Stimulated activated CD4-positive, alpha-beta T cell treated with anti-CD3 and anti-CD28 coated beads, Interleukin-15, amount 100 ng/mL, for 48 hours (primary cell): ENCODE results near the gene WIPI1.
"Not testable (repeated sequence)": the region's sequence is repeated elsewhere in the genome, so short reads cannot be mapped to it uniquely, and the experiment has no call there.

Experiments
- DNase-seq, 2 donors: peaks; one replicate each; pipeline ENCODE4 v3.0.0-alpha.2; 2020; ENCODE audit warnings: low read depth in 2 of 2

Gene WIPI1

DNA sequence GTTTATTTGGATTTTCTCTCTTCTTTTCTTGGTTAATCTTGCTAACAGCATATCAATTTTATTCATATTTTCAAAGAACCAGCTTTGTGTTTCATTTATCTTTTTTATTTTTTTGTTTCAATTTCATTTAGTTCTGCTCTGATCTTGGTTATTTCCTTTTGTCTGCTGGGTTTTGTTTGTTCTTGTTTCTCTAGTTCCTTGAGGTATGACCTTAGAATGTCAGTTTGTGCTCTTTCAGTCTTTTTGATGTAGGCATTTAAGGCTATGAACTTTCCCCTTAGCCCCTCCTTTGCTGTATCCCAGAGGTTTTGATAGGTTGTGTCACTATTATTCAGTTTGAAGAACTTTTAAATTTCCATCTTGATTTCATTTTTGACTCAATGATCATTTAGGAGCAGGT is 42.4 kb downstream of the WIPI1 start:
- not testable (repeated sequence) for DNase-seq

DNA sequence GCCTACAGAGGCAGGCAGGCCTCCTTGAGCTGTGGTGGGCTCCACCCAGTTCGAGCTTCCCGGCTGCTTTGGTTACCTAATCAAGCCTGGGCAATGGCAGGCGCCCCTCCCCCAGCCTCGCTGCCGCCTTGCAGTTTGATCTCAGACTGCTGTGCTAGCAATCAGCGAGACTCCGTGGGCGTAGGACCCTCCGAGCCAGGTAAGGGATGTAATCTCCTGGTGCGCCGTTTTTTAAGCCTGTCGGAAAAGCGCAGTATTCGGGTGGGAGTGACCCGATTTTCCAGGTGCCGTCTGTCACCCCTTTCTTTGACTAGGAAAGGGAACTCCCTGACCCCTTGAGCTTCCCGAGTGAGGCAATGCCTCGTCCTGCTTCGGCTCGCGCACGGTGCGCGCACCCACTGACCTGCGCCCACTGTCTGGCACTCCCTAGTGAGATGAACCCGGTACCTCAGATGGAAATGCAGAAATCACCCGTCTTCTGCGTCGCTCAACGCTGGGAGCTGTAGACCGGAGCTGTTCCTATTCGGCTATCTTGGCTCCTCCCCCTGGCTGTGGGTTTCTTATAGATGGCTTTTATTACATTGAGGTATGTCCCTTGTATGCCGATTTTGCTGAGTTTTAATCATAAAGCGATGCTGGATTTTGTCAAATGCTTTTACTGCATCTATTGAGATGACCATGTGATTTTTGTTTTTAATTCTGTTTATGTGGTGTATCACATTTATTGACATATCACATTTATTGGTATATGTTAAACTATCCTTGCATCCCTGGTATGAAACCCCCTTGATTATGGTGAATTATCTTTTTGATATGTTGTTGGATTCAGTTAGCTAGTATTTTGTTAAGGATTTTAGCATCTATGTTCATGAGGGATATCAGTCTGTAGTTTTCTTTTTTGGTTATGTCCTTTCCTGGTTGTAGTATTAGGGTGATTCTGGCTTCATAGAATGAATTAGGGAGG is 43.4 kb downstream of the WIPI1 start:
- DNase-seq = peak in 1 of 2 donors; percentile 54

DNA sequence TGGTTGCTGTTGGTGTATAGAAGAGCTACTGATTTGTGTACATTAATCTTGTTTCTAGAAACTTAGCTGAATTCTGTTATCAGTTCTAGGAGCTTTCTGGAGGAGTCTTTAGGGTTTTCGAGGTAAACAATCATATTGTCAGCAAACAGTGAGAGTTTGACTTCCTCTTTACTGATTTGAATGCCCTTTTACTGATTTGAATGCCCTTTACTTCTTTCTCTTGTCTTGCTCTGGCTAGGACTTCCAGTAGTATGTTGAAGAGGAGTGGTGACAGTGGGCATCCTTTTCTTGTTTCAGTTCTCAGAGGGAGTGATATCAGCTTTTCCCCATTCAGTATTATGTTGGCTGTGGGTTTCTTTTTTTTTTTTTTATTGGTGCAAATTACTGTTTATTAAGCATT is 49.6 kb downstream of the WIPI1 start:
- DNase-seq = not testable (repeated sequence)

DNA sequence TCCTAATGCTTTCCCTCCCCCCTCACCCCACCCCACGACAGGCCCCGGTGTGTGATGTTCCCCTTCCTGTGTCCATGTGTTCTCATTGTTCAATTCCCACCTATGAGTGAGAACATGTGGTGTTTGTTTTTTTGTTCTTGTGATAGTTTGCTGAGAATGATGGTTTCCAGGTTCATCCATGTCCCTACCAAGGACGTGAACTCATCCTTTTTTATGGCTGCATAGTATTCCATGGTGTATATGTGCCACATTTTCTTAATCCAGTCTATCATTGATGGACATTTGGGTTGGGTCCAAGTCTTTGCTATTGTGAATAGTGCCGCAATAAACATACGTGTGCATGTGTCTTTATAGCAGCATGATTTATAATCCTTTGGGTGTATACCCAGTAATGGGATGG is 53.5 kb downstream of the WIPI1 start:
- DNase-seq = not testable (repeated sequence)

DNA sequence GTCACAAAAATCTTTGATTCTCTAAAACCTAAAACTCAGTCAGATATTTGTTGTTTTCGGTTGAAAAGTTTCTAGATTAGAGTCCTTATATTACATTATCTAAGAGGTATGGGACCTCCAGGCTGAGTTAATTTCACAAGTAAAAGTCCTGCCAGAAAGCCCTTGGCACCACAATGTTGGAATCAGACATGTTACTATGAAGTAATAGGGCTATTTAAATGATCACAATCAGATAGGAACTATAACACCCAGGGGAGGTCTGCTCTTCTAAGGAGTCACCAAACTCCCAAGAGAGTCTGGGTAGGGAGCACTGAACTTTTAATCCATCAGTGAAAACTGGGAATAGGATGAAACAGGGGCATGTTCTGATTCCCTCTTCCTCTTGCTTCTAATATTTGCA is 54.2 kb downstream of the WIPI1 start:
- DNase-seq = no peak

DNA sequence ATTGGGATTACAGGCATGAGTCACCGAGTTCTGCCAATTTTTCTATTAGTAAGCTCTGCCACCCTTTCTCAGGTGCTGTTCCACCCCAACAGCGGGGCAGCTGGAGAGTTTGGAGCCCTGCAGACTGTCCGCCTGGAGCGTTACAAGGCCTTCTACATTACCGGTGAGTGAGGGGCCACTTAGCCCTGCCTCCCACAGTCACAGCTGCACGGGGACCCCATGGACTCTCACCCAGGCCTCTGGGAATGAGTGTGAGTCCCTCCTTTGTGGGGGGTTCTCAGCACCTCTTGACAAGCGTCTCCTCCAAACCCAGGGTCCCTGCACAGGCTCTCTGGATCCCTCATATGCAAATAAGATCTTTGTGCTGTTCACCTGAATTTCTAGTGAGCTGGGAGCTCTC is 56.0 kb downstream of the WIPI1 start:
- DNase-seq = no peak

DNA sequence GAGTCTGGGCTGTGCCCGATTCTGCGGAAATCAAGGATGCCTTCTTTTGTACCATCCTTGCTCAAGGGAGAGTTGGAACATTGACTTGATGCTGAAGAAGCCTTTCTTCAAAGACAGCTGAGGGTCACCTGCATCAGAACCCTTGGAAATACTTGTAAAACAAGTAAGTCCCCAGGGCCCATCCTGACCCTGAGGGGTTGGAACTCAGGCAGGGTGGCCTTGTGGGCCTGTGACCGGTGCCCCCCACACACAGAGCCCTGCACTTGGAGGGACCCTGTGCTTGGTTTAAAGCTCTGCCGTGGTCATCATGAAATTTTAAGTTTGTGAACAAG is 56.9 kb downstream of the WIPI1 start:
- DNase-seq = no peak

DNA sequence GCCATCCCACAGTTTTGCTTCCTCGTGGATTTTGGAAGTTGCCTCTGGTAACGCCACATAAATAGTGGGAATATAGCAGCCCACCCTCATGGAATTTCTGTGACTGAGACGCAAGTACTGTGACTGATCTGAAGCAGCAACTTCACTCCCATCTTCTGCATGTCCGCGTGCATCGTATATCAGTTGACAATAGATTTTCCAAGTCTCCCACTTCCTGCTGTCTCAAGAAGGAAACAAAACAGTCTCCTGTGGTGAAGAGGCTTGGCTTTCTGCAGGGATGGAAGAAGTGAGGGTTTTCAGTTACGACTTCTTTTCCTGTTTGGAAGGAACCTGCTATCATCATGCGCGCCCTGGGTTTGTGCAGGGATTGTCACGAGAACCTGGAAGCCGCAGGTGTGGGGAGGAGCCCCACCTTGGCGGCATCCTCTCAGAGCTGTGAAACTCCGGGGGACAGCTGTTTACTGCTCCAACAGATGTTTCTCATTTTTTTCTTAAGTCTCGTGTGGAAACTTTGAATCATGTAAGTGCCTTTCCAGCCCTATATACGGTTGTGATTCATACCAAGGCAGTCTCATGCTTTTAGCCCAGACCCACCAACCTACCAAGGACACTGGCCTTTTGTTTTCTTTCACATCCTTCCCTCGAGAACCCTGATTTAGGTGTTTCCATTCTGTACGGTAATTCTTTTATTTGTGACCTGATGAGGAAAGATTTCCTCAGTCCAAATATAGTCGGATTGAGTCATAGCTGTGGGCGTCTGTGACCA is 57.5 kb downstream of the WIPI1 start:
- DNase-seq = peak in 1 of 2 donors; percentile 44

DNA sequence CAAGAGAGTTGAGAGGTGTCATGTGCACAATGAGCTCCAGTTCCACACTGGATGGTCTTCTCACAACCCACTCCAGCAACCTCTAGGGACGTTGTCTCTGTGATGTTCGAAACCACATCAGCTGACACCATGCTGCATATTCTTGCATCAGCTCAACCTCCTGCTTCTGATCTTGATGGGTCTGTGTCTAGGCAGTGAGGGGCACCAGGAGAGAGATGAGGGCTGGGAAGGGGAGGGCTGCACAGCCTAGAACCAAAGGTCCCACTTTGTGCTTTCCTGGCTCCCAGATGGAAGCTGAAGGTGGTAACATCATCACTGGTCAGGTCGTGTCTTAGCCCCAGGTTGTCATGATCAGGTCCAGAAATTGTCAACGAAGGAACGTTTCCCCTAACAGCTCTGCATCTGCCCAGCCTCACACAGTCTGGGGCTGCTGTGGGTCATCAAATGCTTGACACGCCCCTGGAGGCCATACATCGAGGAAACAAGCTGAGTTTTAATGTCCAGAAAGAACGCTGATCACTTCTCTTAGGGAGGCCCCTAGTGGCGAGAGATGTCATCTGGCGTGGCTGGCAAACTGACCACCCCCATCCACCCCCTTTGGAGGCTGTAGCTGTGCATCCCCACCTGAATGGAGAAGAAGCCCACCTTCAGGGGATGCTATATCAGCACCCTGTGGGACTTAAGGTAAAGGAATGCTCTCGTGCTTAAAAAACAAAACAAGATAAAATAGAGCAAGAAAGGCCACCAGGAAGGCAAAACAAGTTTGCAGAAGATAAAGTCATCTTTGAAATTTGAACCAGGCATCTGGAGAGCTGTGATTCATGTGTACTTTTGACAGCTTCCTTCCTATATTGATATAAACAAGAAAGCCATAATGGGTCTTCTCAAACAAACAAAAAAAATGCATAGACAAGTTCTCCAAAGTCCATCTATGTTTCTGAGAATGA is 58.3 kb downstream of the WIPI1 start:
- no peak for DNase-seq

DNA sequence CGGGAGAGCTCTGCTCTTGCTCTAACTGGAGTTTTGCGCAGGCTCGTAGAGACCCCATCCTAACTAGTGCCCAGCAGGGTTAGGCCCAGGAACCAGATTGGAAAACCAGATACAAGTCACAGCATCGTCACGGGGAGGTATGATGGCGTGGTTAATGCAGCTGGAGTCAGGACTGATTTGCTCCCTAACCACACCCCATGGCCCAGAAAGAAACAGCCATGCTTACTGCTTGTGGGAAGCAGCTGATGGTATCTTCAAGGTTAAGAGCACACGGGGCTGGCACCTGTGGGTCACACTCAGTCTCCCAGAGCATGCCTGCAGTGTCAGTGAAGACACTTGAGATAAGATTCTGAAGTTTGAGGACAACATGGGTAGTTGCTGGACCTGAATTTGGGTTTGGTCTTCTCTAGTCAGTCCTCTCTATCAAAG is 60.2 kb downstream of the WIPI1 start:
- no peak for DNase-seq

DNA sequence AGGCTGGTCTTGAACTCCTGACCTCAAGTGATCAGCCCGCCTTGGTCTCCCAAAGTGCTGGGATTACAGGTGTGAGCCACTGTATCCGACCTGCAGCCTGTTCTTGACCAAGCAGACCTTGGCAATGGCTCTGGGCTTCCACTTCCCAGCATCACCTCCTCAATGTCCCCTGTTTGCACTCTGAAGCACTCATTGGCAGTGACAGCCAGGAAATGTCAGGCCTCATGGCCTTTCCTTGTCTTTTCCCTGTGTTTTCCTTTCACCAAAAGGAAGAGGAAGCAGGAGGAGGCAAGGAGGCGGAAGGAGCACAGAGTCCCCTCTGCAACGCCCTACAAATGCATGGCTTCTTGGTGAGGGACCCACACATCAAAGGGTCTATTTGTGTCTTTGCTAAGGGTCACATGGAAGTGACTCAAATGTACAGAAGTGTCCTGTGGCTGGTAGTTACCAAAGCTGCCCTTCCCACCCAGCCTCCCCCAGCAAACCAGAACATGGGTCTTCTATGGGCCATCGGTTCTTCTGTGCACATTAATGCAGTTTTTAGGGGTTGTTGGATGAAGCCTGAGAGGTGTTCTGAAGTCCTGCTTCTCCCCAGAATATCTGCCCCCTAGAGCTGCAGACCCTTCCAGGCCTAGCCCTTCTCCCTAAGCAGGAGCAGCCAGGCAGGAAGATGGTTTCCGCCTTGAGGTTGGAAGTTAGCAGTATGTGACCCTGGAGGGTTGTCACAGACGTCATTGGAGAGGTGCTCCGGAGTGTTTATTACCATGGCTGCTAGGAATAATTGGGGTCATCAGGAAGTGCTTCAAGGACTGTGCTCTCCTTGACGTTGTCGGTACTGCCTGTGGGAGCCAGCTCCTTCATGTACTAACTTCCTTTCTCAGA is 60.8 kb downstream of the WIPI1 start:
- DNase-seq = no peak

DNA sequence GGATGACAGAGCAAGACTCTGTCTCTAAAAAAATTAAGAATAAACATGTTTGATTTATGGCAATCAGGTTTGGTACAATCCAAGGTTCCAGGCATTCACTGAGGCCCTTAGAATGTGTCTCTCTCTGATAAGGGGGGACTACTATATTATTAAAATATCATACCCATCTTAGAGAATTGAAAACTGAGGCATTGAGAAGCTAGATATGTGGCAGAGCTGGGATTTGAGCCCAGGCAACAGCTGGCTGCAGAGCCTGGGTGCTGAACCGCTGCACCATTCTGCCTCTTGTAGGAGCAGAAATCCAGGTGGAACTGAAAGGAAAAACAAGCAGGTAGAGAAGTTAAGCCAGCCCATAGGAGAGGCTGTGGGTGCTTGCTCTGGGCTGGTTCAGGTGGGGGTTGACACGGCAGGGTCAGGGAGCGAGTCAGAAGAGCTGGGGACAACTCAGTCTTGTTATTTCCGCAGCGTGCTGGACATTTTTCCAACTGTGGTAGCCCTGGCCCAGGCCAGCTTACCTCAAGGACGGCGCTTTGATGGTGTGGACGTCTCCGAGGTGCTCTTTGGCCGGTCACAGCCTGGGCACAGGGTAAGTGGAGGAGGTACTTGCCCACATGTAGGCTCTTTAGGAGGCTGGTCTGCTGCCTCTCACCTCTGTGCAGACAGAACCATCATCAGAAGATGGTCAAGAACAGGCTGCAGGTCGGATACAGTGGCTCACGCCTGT is 62.5 kb downstream of the WIPI1 start:
- no peak for DNase-seq

DNA sequence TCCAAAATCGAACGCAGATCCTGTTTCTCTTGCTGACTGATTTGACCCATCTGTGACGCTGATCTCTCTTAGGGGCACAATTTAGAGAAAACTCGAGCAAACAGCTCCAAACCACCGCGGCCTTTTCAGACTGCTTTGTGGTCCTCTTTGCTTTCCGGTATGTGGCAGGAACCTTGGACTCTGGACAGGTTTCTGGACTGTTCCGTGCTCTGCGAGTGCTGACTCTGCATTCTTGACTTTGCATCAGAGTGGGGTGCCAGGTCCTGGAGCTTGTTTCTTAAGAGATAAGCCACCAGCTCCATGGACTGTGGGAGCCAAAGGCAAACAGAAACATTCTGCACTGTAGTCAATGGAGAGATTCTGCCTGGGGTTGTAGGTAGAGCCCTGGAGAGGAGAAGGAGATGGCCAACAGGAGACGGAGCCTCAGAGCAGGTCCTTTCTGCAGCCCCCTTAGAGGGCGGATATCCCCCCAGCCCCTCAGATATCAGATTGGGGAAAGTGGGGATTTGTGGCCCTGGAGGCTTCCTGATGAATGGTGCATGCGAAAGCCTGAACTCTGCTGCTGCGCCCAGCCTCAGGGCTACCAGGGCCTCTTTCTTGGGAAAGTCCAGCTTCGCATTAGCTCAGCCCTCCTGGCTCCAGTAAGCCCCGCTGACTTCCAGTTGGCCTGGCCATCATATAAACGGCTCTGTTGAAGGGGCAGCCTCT is 65.6 kb downstream of the WIPI1 start:
- no peak for DNase-seq

DNA sequence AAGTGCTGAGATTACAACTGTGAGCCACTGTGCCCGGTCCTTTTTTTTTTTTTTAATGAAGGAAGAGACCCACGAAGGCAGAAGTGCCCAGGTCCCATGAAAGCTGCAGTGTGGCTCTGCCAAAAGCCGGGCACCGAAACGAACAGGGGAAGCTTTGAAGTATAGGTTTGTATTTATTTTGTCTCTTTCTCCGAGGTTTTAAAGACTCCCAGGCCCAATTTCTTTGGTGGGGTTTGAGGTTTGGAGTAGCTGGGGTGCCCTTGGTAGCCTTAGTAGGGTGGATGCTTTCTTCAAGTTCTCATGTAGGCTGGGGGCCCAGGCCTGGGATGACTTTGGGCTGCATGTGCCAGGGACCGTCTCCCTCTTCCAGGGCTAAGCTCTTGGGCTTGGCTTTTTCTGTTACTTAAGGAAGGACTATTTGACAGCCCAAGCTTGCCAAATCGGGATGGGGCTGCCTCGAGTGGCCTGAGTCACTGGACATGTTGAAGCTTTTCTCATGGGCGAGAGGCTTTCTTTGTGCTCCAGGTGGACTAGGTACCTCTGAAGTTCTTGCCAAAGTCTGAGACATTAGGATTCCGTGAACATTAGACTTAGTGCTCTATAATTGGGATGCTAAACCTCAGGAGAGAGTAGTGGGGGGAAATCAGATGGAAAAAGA is 66.3 kb downstream of the WIPI1 start:
- no peak for DNase-seq

DNA sequence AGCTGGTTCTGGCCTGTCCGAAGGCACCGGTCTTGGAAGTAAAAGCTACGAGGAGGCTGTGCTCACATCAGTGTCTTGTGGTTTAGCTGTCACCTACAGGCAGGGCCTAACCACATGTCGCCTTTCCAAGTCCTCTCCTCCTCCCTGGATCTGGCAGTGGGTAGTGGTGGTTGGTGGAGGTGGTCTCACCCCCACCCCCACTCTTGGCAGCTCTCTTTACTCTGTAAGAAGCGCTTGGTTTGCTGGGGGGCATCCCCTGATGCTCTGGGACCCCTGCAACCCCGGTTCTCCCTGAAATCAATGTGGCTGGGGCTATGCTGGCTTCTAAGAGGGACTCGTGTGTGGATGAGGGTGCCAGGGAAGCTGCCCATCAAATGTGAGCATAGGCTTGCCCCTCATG is 68.3 kb downstream of the WIPI1 start:
- DNase-seq = no peak

DNA sequence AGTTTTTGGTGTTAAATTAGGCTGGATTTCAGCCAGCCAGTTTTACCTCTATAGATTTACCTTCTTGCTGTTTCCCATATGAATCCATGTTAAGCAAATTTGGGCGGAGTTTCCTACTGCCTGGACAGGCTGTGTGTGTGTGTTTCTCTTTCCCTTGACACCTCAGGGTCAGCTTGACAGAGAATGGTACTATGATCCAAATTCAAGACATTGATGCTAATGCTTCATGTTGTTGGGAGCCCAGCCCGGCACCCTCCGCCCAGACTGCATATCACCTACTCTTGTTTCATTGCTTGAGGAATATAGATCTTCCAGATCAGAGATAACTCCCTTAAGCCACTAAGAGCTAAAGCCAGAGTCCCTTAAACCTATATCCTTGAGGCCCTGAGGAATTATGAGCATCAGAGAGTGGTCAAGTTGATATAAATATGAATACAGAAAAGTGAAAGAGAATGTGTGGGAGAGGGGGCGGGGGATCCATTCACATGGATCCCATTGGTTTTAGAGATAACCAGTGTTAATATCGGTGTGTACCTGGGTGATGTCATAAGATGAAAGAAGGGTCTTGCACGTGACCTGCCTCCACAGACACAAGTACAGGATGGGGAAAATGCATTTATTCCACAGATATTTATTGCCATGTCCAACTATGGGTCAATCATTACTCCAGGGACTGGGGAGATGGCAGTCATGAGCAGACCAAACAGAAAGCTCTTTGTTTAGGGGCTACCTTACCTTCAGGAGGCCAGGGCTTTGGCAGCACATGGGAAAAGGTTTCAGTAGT is 69.7 kb downstream of the WIPI1 start:
- no peak for DNase-seq

DNA sequence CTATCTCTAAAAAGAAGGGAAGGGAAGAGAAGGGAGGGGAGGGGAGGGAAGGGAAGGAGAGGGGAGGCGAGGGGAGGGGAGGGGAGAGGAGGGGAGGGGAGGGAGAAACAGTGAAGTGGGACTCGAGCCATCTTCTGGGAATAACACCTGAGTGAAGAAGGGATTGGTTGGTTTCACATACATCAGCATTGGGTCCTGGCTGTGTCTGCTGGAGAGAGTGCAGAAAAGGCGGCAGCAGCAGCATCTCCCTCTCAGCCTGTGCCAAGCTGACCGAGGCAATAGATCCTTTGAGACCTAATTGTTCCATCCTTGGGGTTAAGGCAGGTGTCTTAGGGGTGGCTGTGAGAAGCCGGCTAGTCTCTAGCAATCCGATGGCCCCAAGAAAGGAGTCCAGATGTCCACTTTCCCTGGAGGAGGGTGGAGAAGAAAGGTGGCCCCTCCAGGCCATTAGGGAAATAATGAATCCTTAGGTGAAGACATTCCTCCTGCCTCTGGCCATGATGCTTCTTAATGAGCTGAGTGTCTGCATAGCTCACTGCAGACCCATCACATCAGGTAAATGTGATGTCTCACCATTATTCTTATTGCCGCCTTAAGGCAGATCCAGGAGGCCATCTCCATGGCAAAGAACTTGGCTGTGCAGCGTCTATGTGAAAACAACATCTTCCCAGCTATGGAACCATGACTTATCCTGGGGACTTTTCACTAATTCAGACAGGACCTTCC is 71.6 kb downstream of the WIPI1 start:
- DNase-seq = no peak

DNA sequence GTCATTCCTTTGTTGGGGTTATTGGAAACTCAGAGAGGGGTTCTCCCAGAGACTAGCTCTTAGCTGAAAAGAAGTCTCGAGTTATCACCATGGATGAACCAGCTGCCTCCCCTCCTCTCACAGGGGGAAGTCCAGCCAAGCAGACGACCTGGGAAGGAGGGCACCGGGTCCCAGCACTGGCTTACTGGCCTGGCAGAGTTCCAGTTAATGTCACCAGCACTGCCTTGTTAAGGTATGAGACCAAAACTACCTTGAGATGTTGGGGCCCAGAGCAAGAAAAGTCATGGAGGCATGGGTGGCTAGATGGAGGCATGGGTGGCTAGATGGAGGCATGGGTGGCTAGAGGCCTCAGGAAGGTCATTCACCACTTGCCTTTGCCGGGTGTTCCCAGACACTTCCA is 72.4 kb downstream of the WIPI1 start:
- no peak for DNase-seq
